ENCODE measurements around the gene ENPP4. TPM values are rescaled to one million over a fixed set of nuclear protein-coding genes. Genes with fewer than 3 reads are reported as not detected.

Gene ENPP4
- total RNA-seq, 1 experiment from 2014 or later, result 5.1 TPM

- H3K9me3 ChIP-seq (ENCODE audit: low read length), result no peaks in the 10 kb centered on the region
- no peaks in the 10 kb centered on the region for H3K27me3 ChIP-seq (ENCODE audit: low read length)
- no peak overlapping the region for H3K4me3 ChIP-seq (ENCODE audit: low read length)
- no peaks in the 10 kb centered on the region for H3K9me2 ChIP-seq (replicated peaks; ENCODE audit: low read length)
- POLR2A ChIA-PET (ENCODE audit: unreplicated experiment), result no interaction called here
- ATAC-seq (no peak), DNase-seq (no peak)
- TF ChIP-seq CTCF (conservative IDR thresholded peaks at IDR 0.05; ENCODE audit: low read depth, low read length), result no peak
- TF ChIP-seq EZH2 (IDR thresholded peaks at IDR 0.05; ENCODE audit: low read length, unreplicated experiment), result no peak
- H3K27ac ChIP-seq (ENCODE audit: low read length), result no peak overlapping the region
- CTCF ChIA-PET, result no interaction called here
- H4K20me1 ChIP-seq (ENCODE audit: low read length), result no peaks in the 10 kb centered on the region
- no peak overlapping the region for H2AFZ ChIP-seq (ENCODE audit: low read length)
- H3K36me3 ChIP-seq (ENCODE audit: low read depth, low read length), result no peaks in the 10 kb centered on the region
- BruUV-seq (replicated peaks), result no TSS peak
- intact Hi-C loops (cut with micrococcal nuclease), result no loop called here
- H3K9ac ChIP-seq (ENCODE audit: low read length), result no peak overlapping the region
- H3K4me1 ChIP-seq (ENCODE audit: insufficient read depth, low read length), result no peaks in the 10 kb centered on the region
- H3F3A ChIP-seq (ENCODE audit: low read length, unreplicated experiment), result no peaks in the 10 kb centered on the region
- H3K4me2 ChIP-seq (ENCODE audit: low read length), result no peak overlapping the region
- H3K79me2 ChIP-seq (ENCODE audit: low read length), result no peaks in the 10 kb centered on the region
Measured at GRCh38 chr6:46104209-46104608, 25.6 kb upstream of the ENPP4 start.

- ATAC-seq (no peak), DNase-seq (no peak)
- H3K79me2 ChIP-seq (ENCODE audit: low read length), result no peaks in the 10 kb centered on the region
- intact Hi-C loops (cut with micrococcal nuclease), result no loop called here
- TF ChIP-seq EZH2phosphoT487 (IDR thresholded peaks at IDR 0.05; ENCODE audit: borderline replicate concordance, low read length) (no peak), EZH2 (IDR thresholded peaks at IDR 0.05; ENCODE audit: low read length, unreplicated experiment) (no peak), CTCF (conservative IDR thresholded peaks at IDR 0.05; ENCODE audit: low read depth, low read length) (no peak)
- H3K4me3 ChIP-seq (ENCODE audit: low read length), result no peak overlapping the region
- H2AFZ ChIP-seq (ENCODE audit: low read length), result no peak overlapping the region
- no peaks in the 10 kb centered on the region for H3K9me3 ChIP-seq (ENCODE audit: low read length)
- POLR2A ChIA-PET (ENCODE audit: unreplicated experiment), result no interaction called here
- no peaks in the 10 kb centered on the region for H3K27me3 ChIP-seq (ENCODE audit: low read length)
- H3K27ac ChIP-seq (ENCODE audit: low read length), result no peak overlapping the region
- no peaks in the 10 kb centered on the region for H4K20me1 ChIP-seq (ENCODE audit: low read length)
- H3K4me1 ChIP-seq (ENCODE audit: insufficient read depth, low read length), result no peaks in the 10 kb centered on the region
- H3K36me3 ChIP-seq (ENCODE audit: low read depth, low read length), result no peaks in the 10 kb centered on the region
- BruUV-seq (replicated peaks), result no TSS peak
- no peak overlapping the region for H3K4me2 ChIP-seq (ENCODE audit: low read length)
- no peak overlapping the region for H3K9ac ChIP-seq (ENCODE audit: low read length)
- H3K9me2 ChIP-seq (replicated peaks; ENCODE audit: low read length), result no peaks in the 10 kb centered on the region
- CTCF ChIA-PET, result interaction anchor here (0.6 kb wide), 1 partner anchor 266 kb away, joined by 3 read pairs; no protein-coding TSS in a partner anchor
- H3F3A ChIP-seq (ENCODE audit: low read length, unreplicated experiment), result no peaks in the 10 kb centered on the region
Measured at GRCh38 chr6:46105568-46105967, 24.2 kb upstream of the ENPP4 start.

GRCh38 chr6:46113370-46113769 lies 16.4 kb upstream of the ENPP4 start:
- no TSS peak for BruUV-seq (replicated peaks)
- no peaks in the 10 kb centered on the region for H3F3A ChIP-seq (ENCODE audit: low read length, unreplicated experiment)
- H3K27ac ChIP-seq (ENCODE audit: low read length), result no peak overlapping the region
- H3K79me2 ChIP-seq (ENCODE audit: low read length), result no peaks in the 10 kb centered on the region
- ATAC-seq (peak; percentile 53; the same call in 1 of the 2 replicates), DNase-seq (peak; percentile 59)
- no peaks in the 10 kb centered on the region for H3K9me2 ChIP-seq (replicated peaks; ENCODE audit: low read length)
- no peak overlapping the region for H3K9ac ChIP-seq (ENCODE audit: low read length)
- H3K9me3 ChIP-seq (ENCODE audit: low read length), result peaks cover 8% of the 10 kb centered on the region; the same call in 1 of the 2 replicates
- CTCF ChIA-PET, result no interaction called here
- H4K20me1 ChIP-seq (ENCODE audit: low read length), result no peaks in the 10 kb centered on the region
- H3K36me3 ChIP-seq (ENCODE audit: low read depth, low read length), result no peaks in the 10 kb centered on the region
- intact Hi-C loops (cut with micrococcal nuclease), result no loop called here
- TF ChIP-seq EZH2phosphoT487 (IDR thresholded peaks at IDR 0.05; ENCODE audit: borderline replicate concordance, low read length) (no peak), EZH2 (IDR thresholded peaks at IDR 0.05; ENCODE audit: low read length, unreplicated experiment) (no peak), CTCF (conservative IDR thresholded peaks at IDR 0.05; ENCODE audit: low read depth, low read length) (no peak)
- no peak overlapping the region for H3K4me3 ChIP-seq (ENCODE audit: low read length)
- peaks cover 5% of the 10 kb centered on the region; the same call in 1 of the 2 replicates for H3K4me1 ChIP-seq (ENCODE audit: insufficient read depth, low read length)
- H3K4me2 ChIP-seq (ENCODE audit: low read length), result no peak overlapping the region
- POLR2A ChIA-PET (ENCODE audit: unreplicated experiment), result no interaction called here
- H2AFZ ChIP-seq (ENCODE audit: low read length), result no peak overlapping the region
- H3K27me3 ChIP-seq (ENCODE audit: low read length), result no peaks in the 10 kb centered on the region

Data from PC-3 (cell line).